ENCODE data around the gene FOXP1. TPM values are rescaled to one million over a fixed set of nuclear protein-coding genes. Genes with fewer than 3 reads are reported as not detected.

Gene FOXP1
- total RNA-seq, 1 experiment from 2014 or later, result 75.3 TPM

DNA sequence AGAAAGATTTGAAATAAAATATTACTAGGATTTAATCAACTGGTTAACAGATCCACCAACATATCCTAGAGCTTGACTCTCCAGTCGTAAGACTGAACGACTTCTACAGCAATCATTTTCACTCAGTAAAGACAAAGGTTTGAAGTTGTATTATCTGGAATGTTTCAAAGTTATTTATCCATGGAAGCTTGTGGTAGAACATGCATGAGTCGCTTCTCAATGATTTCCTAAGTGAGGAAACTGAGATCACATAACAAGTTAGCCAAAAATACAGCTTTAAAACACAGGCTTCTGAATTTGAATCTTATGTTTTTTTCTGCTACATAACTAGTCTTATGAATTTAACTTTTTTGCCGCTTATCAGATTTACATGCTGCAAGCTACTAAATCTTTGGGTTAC, 241.8 kb downstream of the FOXP1 start:
- Histone ChIP-seq H4K5ac (ENCODE audit: insufficient read length, low read depth, low read length) (no peak overlapping the region), H3K9ac (ENCODE audit: extremely low read depth, insufficient read length, low read length) (no peak overlapping the region)
- no peak for DNase-seq

More for the DNA sequence above, 241.8 kb downstream of the FOXP1 start:
- H3K18ac ChIP-seq (ENCODE audit: insufficient read length, low read depth, low read length), result no peak overlapping the region
- H3K56ac ChIP-seq (ENCODE audit: insufficient read length, low read depth, low read length), result no peak overlapping the region
- H3K4me1 ChIP-seq (ENCODE audit: insufficient read depth, low read length), result no peaks in the 10 kb centered on the region
- no peak overlapping the region for H3K23ac ChIP-seq (ENCODE audit: insufficient read length, low read depth, low read length)
- Mint-ChIP-seq H3K4me1 (peaks cover 11% of the 10 kb centered on the region in 2 experiments), H3K9me3 (no peaks in the 10 kb centered on the region), H3K36me3 (ENCODE audit: insufficient read depth in 1 of 3, low read depth in 3 of 3) (peaks cover 0 to 5% (median 0%) of the 10 kb centered on the region in 3 experiments; a peak in 2 of 7 replicates), H3K4me3 (no peak overlapping the region), H3K27me3 (ENCODE audit: low read depth) (no peaks in the 10 kb centered on the region), H3K27ac (no peak overlapping the region)
- no peak overlapping the region for H2AFZ ChIP-seq (ENCODE audit: low read length)
- H3K23me2 ChIP-seq (ENCODE audit: insufficient read length, low read depth, low read length, poor library complexity, severe bottlenecking), result no peaks in the 10 kb centered on the region
- H3K79me1 ChIP-seq (ENCODE audit: insufficient read depth, low read depth, low read length, poor library complexity, severe bottlenecking), result no peaks in the 10 kb centered on the region
- no peak overlapping the region for H2BK12ac ChIP-seq (ENCODE audit: insufficient read length, low read depth, low read length)
- WGBS (ENCODE audit: extremely low coverage, insufficient read length, low lambda C conversion rate), result no CpG with 5 or more reads among the region's 4 CpGs
- no peak overlapping the region for H2BK5ac ChIP-seq (ENCODE audit: insufficient read length, low read length)
- no peak overlapping the region for H2BK15ac ChIP-seq (ENCODE audit: low read depth, low read length)
- no peaks in the 10 kb centered on the region for H3K79me2 ChIP-seq (ENCODE audit: insufficient read depth, low read length)
- no peak overlapping the region for H3K14ac ChIP-seq (ENCODE audit: insufficient read depth, low read length)
- no peaks in the 10 kb centered on the region for H3K9me3 ChIP-seq (ENCODE audit: control insufficient read depth, low read depth, low read length)
- no peak overlapping the region for H3K4ac ChIP-seq (ENCODE audit: low read depth, low read length)
- no peak for TF ChIP-seq CTCF (conservative IDR thresholded peaks at IDR 0.05)
- no peak overlapping the region for H3K4me2 ChIP-seq (ENCODE audit: insufficient read depth, insufficient read length, low read length)
- H4K91ac ChIP-seq (ENCODE audit: insufficient read length, low read depth, low read length), result no peak overlapping the region
- H3K27me3 ChIP-seq (ENCODE audit: insufficient read depth, low read length), result no peaks in the 10 kb centered on the region
- H2BK20ac ChIP-seq (ENCODE audit: low read depth, low read length, poor library complexity, severe bottlenecking), result no peak overlapping the region
- no peak overlapping the region for H3K27ac ChIP-seq (ENCODE audit: insufficient read length, low read depth, low read length)
- H3T11ph ChIP-seq (ENCODE audit: low read length), result no peak overlapping the region
- H4K20me1 ChIP-seq (ENCODE audit: control insufficient read depth, insufficient read depth, insufficient read length), result no peaks in the 10 kb centered on the region
- H2AK5ac ChIP-seq (ENCODE audit: insufficient read length, low read length), result no peak overlapping the region
- no peak overlapping the region for H4K8ac ChIP-seq (replicated peaks; ENCODE audit: insufficient read length, low read depth, low read length)
- no peak overlapping the region for H2BK120ac ChIP-seq (ENCODE audit: low read depth, low read length, poor library complexity, severe bottlenecking)

All from H9 (cell line).